ENCODE results near the gene PRRT4.
A peak's percentile ranks its signal among the peaks of the same experiment; 100 is the strongest.

DNA sequence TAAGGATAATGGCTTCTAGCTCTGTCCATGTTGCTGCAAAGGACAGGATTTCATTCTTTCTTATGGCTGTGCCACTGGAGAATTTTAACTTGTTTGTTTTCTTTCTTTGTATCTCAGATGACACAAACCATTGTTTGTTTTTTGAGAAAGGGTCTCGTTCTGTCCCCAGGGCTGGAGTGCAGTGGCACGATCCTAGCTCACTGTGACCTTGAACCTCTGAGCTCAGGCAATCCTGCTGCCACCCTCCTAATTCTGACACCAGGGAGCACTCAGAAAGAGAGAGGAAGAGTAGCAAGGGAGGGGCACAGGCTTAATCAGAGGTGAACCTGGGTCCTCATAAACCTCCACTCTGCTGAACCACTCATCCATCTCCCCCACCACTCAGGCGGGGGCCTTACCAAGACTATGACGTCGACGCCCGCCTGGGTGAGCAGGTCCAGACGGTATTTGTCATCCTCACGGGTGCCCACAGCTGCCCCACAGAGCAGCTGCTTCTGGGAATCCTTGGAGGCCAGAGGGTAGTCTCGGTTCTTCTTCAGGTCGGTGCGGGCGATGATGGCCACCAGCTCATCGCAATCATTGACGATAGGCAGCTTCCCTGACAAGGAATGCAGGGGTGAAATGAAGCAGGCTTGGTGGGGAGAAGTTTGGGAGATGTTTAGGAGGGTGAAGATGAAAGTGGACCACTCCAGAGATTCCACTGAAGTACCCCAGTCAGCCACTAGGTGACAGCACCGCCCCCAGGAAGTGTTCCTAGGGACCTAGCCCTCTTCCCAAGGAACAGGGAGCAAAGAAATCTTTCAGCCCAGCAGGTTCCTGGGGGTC lies 36.7 kb upstream of the PRRT4 start:
- TF ChIP-seq, protein P1, sequence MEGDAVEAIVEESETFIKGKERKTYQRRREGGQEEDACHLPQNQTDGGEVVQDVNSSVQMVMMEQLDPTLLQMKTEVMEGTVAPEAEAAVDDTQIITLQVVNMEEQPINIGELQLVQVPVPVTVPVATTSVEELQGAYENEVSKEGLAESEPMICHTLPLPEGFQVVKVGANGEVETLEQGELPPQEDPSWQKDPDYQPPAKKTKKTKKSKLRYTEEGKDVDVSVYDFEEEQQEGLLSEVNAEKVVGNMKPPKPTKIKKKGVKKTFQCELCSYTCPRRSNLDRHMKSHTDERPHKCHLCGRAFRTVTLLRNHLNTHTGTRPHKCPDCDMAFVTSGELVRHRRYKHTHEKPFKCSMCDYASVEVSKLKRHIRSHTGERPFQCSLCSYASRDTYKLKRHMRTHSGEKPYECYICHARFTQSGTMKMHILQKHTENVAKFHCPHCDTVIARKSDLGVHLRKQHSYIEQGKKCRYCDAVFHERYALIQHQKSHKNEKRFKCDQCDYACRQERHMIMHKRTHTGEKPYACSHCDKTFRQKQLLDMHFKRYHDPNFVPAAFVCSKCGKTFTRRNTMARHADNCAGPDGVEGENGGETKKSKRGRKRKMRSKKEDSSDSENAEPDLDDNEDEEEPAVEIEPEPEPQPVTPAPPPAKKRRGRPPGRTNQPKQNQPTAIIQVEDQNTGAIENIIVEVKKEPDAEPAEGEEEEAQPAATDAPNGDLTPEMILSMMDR (conservative IDR thresholded peaks at IDR 0.05 in 1 of 2, IDR thresholded peaks at IDR 0.05 in 1 of 2; ENCODE audit: extremely low read depth in 1 of 2, insufficient read depth in 1 of 2, low read depth in 1 of 2, low read length in 2 of 2): peak; percentile 83 to 92
- no peak for TF ChIP-seq EZH2 (IDR thresholded peaks at IDR 0.05; ENCODE audit: borderline replicate concordance, low read length)
